GM21723 (cell line): ENCODE measurements around the gene EEFSEC.

ENCODE experiments used
- ATAC-seq: cut with Tn5 transposase; IDR thresholded peaks from one replicate; pipeline ENCODE4 v1.9.1; 2021; ENCODE audit warnings: mild to moderate bottlenecking, moderate library complexity; ENCODE audit not compliant: unreplicated experiment

The EEFSEC gene

GRCh38 chr3:128432971-128433836 is 279.9 kb downstream of the EEFSEC start:
- ATAC-seq: no peak

- no peak for ATAC-seq
Observed at GRCh38 chr3:128433837-128434165, 280.5 kb downstream of the EEFSEC start.

DNA sequence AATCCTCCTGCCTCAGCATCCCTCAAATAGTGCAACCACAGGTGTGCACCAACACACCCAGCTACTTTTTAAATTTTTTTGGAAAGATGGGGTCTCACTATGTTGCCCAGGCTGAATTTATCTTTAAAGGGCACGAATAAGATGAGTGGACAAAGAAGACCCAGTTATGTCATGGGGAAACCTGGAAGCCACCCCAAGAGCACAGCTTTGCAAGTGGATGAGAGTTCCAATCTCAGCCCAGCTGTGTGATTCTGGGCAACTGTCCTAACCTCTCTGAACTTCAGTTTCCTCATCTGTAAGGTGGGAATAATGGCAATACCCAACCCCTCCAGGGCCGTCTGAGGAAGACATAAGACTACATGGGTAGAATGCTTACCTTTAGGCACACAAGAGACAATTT is 281.2 kb downstream of the EEFSEC start:
- ATAC-seq: no peak

- no peak for ATAC-seq
Observed at GRCh38 chr3:128435058-128435457, 281.8 kb downstream of the EEFSEC start.

GRCh38 chr3:128435561-128435960 is 282.3 kb downstream of the EEFSEC start:
- ATAC-seq: no peak

DNA sequence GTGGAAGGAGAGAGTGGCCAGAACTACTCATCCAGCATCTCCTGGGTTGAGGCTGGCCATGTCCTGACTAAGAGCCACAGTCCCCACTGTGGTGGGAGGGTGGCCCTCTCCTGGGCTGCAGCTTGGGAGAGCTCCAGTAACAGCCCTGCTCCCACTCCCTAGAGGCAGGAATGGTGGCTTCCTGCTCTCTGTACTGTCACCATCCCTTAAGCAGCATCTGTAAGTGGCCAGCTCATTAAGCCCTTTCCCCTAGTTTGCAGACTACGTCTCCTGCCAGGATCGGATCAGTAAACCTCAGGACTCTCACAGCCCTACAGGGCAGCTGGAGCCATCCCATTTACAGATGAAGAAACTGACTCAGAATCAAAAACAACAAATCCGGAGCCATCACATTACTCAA is 282.9 kb downstream of the EEFSEC start:
- ATAC-seq: no peak

- ATAC-seq: no peak
Observed at GRCh38 chr3:128438488-128439072, 285.3 kb downstream of the EEFSEC start.

DNA sequence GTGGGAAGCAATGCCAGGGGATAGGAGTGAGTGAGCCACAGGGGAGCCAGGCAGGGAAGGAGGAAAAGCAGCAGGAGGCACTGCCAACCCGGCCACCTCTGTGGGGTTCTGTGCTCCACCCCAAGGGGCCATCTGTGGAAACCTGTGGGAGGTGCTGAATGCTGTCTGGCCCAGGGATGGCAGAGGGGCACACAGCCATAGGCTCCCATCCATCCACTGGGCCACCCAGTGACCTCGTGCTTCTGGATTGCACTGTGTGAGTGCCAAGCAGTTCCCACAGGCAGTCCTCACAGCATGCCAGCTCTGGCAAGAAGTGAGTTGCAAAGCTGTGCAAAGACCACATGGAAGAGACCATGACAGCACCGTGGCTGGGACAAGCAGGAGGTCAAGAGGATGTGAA is 285.9 kb downstream of the EEFSEC start:
- ATAC-seq: no peak

DNA sequence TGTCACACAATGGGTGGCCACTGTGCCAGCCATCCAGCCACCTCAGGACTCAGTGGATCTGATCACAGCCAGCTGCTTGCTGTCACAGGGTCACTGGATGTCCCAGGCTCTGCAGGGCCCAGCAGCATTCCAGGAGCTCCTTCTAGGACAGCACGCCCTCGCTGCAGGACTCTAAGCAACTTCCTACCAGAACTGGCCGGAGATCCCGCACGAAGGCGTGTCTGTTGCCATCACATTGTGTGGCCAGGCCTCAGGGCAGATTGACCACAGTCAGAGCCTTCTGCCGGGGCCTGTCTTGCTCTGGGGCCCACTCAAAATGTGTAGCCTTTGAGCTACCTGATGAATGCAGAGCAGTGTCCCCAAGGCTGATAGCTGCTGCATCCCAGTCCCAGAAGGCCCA is 288.8 kb downstream of the EEFSEC start:
- ATAC-seq: no peak

GRCh38 chr3:128442949-128443348 is 289.7 kb downstream of the EEFSEC start:
- ATAC-seq: no peak

DNA sequence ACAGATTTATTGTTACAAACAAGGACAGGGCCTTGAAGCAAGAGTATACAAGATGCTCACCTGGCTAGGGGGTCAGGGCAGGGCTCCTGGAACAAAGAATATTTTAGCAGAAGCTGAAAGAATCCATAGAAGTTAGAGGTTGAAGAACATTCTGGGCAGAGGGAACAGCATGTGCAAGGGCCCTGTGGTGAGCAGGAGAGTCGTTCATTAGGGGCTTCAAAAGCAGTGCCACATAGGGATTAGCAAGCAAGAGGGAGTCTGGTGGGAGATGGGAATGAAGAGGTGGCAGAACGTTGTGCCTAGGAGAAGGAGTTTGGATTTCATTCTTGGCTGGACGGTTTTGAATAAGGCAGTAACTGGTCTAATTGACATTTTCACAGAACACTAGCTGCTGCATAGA is 290.5 kb downstream of the EEFSEC start:
- ATAC-seq: no peak

DNA sequence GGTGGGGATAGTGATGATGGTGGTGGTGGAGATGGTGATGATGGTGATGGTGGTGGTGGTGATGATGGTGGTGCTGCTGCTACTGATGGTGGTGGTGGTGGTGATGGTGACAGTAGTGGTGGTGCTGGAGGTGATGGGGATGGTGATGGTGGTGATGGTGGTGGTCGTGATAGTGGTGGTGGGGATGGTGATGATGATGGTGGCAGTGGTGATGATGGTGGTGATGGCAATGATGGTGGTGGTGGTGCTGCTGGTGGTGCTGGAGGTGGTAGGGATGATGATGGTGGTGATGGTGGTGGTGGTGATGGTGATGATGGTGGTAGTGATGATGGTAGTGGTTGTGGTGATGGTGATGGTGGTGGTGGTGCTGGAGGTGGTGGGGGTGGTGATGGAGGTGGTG is 292.1 kb downstream of the EEFSEC start:
- no peak for ATAC-seq

- ATAC-seq: no peak
Observed at GRCh38 chr3:128446821-128447220, 293.5 kb downstream of the EEFSEC start.

DNA sequence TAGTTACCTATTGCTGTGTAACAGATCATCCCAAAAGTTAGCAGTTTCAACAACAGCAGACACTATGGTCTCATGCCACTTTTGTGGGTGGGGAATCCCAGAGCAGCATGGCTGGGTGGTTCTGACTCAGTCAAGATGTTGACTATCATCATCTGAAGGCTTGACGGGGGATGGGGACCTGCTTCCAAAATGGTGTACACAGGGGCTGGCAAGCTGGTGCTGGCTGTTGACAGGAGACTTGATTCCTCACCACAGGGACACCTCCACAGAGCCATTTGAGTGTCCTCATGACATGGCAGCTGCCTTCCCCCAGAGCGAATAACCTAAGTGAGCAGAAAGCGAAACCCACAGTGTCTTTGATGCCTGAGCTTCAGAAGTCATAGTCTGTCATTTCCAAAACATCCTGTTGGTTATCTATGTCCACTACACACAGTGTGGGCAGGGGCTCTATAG is 294.3 kb downstream of the EEFSEC start:
- no peak for ATAC-seq

GRCh38 chr3:128448491-128448890 is 295.2 kb downstream of the EEFSEC start:
- ATAC-seq: no peak

- ATAC-seq: no peak
Observed at GRCh38 chr3:128449111-128449638, 295.9 kb downstream of the EEFSEC start.

DNA sequence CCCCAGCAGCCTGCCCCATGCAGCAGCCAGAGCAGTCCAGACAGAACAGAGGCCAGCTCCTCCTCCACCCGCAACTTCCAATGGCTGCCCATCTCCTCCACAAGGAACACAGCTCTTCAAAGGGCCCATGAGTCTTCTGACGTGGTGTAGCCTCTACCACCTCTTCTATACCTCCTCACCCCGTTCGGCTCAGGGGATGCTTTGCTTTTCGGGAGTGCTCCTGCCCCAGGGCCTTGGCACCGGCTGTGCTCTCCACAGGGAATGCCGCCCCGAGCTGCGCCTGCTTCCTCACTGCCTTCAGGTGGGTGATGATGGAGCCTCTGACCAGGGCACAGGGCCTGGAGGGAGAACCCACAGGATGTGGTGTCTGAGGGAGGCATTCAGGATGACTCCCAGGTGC is 298.8 kb downstream of the EEFSEC start:
- no peak for ATAC-seq

DNA sequence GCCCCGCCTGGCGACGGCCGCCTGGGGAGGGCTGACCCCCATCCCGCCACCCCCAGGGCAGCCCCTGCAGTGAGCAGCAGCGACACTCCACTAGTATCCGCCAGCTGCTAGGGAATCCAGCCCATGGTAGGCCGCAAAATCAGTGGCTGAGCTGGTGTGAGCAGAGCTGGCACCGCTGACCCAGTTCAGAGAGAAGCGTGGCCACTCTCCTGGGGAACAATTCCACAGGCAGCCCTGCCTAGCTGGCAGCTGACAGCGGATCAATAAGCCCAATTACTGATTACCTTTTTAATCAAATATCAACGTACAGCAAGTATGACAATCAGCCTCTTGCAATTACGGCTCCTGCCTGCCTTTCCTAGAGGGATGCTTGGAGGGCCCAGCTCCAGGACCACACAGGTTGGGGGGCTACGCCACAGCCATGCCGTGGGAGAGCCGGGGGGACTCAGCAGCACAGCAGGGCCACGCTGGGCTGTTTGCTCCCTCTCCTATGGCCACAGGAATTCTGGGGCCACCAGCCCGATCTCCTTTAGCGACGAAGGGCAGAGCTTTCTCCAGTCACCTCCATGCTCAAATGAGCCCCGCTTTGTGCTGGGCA is 299.5 kb downstream of the EEFSEC start:
- no peak for ATAC-seq

GRCh38 chr3:128453501-128454309 is 300.4 kb downstream of the EEFSEC start:
- no peak for ATAC-seq

- ATAC-seq: no peak
Observed at GRCh38 chr3:128454310-128454618, 301.0 kb downstream of the EEFSEC start.

DNA sequence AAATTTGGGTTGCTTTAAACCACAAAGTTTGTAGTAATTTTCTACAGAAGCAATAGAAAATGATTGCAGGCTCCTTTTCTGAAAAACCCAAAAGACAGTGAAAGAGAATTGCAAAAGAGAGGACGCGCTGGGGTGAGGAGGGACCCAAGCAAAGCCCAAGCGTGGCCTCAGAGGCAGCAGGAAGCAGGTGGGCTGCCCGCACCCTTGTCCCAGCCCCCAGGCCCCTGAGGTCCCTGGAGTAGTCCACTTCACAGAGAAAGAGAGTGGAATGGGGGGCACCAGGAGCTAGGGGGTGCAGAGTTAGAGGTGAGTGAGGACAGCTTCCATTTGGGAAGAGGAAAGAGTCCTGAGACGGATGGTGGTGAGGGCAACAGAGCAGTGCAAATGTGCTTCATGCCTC is 301.8 kb downstream of the EEFSEC start:
- no peak for ATAC-seq
